Measurements from ENCODE around the gene NLRX1. TPM values are rescaled to one million over a fixed set of nuclear protein-coding genes. Genes with fewer than 3 reads are reported as not detected.

NLRX1 gene
- total and polyA plus RNA-seq, 10 of the 15 experiments (the other 5 are each of a cell fraction or from before 2014, with no cell fraction given) = 0.85 to 18.5 (median 10.0) TPM

- TF ChIP-seq ZBTB11 (CRISPR knock-in tag; IDR thresholded peaks at IDR 0.05) = no peak
- TF ChIP-seq ATF7 (IDR thresholded peaks at IDR 0.05; ENCODE audit: low read depth) = no peak
- no peak for TF ChIP-seq CBX5 (IDR thresholded peaks at IDR 0.05; ENCODE audit: low read depth)
- TF ChIP-seq HSF1 (IDR thresholded peaks at IDR 0.05; ENCODE audit: low read depth, low read length) = no peak
- TF ChIP-seq E2F8 (IDR thresholded peaks at IDR 0.05; ENCODE audit: low read depth, partially characterized antibody) = no peak
- TF ChIP-seq TCF12 (IDR thresholded peaks at IDR 0.05; ENCODE audit: low read depth, low read length) = no peak
- TF ChIP-seq, protein P1, sequence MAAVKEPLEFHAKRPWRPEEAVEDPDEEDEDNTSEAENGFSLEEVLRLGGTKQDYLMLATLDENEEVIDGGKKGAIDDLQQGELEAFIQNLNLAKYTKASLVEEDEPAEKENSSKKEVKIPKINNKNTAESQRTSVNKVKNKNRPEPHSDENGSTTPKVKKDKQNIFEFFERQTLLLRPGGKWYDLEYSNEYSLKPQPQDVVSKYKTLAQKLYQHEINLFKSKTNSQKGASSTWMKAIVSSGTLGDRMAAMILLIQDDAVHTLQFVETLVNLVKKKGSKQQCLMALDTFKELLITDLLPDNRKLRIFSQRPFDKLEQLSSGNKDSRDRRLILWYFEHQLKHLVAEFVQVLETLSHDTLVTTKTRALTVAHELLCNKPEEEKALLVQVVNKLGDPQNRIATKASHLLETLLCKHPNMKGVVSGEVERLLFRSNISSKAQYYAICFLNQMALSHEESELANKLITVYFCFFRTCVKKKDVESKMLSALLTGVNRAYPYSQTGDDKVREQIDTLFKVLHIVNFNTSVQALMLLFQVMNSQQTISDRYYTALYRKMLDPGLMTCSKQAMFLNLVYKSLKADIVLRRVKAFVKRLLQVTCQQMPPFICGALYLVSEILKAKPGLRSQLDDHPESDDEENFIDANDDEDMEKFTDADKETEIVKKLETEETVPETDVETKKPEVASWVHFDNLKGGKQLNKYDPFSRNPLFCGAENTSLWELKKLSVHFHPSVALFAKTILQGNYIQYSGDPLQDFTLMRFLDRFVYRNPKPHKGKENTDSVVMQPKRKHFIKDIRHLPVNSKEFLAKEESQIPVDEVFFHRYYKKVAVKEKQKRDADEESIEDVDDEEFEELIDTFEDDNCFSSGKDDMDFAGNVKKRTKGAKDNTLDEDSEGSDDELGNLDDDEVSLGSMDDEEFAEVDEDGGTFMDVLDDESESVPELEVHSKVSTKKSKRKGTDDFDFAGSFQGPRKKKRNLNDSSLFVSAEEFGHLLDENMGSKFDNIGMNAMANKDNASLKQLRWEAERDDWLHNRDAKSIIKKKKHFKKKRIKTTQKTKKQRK (IDR thresholded peaks at IDR 0.05; ENCODE audit: low read depth, low read length) = no peak
- TF ChIP-seq SRF (IDR thresholded peaks at IDR 0.05; ENCODE audit: low read depth in 2 of 2, low read length in 2 of 2) = no peak
Observed at GRCh38 chr11:119222308-119222707, 53.8 kb downstream of the NLRX1 start (continued).

Data from GM12878 (cell line).